Measurements from ENCODE around the gene MALAT1. TPM values are rescaled to one million over a fixed set of nuclear protein-coding genes. Genes with fewer than 3 reads are reported as not detected.
"Not testable (repeated sequence)": the region's sequence is repeated elsewhere in the genome, so short reads cannot be mapped to it uniquely, and the experiment has no call there.

Gene MALAT1
- total RNA-seq, 1 donor from 2014 or later: 1,362 TPM

DNA sequence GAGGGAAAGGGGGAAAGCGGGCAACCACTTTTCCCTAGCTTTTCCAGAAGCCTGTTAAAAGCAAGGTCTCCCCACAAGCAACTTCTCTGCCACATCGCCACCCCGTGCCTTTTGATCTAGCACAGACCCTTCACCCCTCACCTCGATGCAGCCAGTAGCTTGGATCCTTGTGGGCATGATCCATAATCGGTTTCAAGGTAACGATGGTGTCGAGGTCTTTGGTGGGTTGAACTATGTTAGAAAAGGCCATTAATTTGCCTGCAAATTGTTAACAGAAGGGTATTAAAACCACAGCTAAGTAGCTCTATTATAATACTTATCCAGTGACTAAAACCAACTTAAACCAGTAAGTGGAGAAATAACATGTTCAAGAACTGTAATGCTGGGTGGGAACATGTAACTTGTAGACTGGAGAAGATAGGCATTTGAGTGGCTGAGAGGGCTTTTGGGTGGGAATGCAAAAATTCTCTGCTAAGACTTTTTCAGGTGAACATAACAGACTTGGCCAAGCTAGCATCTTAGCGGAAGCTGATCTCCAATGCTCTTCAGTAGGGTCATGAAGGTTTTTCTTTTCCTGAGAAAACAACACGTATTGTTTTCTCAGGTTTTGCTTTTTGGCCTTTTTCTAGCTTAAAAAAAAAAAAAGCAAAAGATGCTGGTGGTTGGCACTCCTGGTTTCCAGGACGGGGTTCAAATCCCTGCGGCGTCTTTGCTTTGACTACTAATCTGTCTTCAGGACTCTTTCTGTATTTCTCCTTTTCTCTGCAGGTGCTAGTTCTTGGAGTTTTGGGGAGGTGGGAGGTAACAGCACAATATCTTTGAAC lies 6.8 kb downstream of the MALAT1 start:
- TF ChIP-seq, protein P1, sequence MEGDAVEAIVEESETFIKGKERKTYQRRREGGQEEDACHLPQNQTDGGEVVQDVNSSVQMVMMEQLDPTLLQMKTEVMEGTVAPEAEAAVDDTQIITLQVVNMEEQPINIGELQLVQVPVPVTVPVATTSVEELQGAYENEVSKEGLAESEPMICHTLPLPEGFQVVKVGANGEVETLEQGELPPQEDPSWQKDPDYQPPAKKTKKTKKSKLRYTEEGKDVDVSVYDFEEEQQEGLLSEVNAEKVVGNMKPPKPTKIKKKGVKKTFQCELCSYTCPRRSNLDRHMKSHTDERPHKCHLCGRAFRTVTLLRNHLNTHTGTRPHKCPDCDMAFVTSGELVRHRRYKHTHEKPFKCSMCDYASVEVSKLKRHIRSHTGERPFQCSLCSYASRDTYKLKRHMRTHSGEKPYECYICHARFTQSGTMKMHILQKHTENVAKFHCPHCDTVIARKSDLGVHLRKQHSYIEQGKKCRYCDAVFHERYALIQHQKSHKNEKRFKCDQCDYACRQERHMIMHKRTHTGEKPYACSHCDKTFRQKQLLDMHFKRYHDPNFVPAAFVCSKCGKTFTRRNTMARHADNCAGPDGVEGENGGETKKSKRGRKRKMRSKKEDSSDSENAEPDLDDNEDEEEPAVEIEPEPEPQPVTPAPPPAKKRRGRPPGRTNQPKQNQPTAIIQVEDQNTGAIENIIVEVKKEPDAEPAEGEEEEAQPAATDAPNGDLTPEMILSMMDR (conservative IDR thresholded peaks at IDR 0.05; ENCODE audit: low read depth, low read length): no peak
- DNase-seq (ENCODE audit: low read depth): no peak
- peak overlapping the region; percentile 97 for H3K4me3 ChIP-seq (ENCODE audit: low read depth, low read length)

DNA sequence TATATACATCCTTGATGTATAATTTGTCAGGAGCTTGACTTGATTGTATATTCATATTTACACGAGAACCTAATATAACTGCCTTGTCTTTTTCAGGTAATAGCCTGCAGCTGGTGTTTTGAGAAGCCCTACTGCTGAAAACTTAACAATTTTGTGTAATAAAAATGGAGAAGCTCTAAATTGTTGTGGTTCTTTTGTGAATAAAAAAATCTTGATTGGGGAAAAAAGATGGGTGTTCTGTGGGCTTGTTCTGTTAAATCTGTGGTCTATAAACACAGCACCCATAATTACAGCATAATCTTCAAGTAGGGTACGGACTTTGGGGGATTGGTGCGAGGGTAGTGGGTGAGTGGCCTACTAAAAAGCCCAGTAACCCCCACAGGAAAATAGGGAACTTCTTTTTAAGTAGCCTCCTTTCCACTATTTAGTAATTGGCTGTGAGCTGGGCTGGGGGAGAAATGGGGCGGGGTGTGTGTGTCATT lies 7.5 kb downstream of the MALAT1 start:
- H3K4me3 ChIP-seq (ENCODE audit: low read depth, low read length): peak overlapping the region; percentile 97
- TF ChIP-seq, protein P1 (conservative IDR thresholded peaks at IDR 0.05; ENCODE audit: low read depth, low read length): no peak

DNA sequence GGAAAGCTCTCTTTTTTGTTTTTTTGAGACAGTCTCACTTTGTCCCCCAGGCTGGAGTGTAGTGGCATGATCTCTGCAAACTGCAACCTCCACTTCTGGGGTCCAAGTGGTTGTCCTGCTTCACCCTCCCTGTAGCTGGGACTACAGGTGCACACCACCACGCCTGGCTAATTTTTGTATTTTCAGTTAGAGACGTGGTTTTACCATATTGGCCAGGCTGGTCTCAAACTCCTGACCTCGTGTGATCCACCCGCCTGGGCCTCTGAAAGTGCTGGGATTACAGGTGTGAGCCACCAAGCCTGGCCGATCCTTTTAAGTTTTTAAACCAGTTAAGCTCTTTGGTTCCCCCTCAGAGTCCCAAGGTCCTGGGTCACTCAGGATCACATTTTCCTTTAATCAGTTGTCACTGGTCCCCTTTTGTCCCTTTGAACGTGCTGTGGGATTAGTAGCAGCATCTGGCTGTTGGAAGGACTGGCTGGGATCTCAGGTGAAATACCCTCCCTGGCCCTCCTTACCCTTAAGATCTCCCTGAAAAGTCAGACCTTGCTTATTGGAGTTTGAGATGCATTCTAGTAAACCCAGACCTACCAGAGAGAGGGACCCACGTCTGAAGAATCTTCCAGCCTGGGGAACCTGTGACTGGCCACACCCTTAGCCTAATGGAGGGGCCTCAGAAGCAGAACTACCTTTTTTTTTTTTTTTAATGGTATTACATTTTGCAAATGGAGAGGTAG lies 8.1 kb downstream of the MALAT1 start:
- peak; percentile 99 for DNase-seq (ENCODE audit: low read depth)
- TF ChIP-seq, protein P1 (conservative IDR thresholded peaks at IDR 0.05; ENCODE audit: low read depth, low read length): no peak
- peak overlapping the region; percentile 97 for H3K4me3 ChIP-seq (ENCODE audit: low read depth, low read length)

More for the DNA sequence above, 7.5 kb downstream of the MALAT1 start:
- DNase-seq (ENCODE audit: low read depth): peak; percentile 71

GRCh38 chr11:65512311-65512710 lies 13.5 kb downstream of the MALAT1 start:
- H3K4me3 ChIP-seq (ENCODE audit: low read depth, low read length): not testable (repeated sequence)

GRCh38 chr11:65516135-65516968 lies 17.5 kb downstream of the MALAT1 start:
- TF ChIP-seq, protein P1 (conservative IDR thresholded peaks at IDR 0.05; ENCODE audit: low read depth, low read length): no peak
- no peak overlapping the region for H3K4me3 ChIP-seq (ENCODE audit: low read depth, low read length)

More at GRCh38 chr11:65512311-65512710, 13.5 kb downstream of the MALAT1 start:
- not testable (repeated sequence) for DNase-seq (ENCODE audit: low read depth)

GRCh38 chr11:65518941-65519549 lies 20.2 kb downstream of the MALAT1 start:
- not testable (repeated sequence) for H3K4me3 ChIP-seq (ENCODE audit: low read depth, low read length); DNase-seq (ENCODE audit: low read depth)

More at GRCh38 chr11:65516135-65516968, 17.5 kb downstream of the MALAT1 start:
- no peak for DNase-seq (ENCODE audit: low read depth)

GRCh38 chr11:65521777-65522521 lies 23.1 kb downstream of the MALAT1 start:
- H3K4me3 ChIP-seq (ENCODE audit: low read depth, low read length): peak overlapping the region; percentile 28
- not testable (repeated sequence) for DNase-seq (ENCODE audit: low read depth)

- peak overlapping the region; percentile 28 for H3K4me3 ChIP-seq (ENCODE audit: low read depth, low read length)
- not testable (repeated sequence) for DNase-seq (ENCODE audit: low read depth)
Measured at GRCh38 chr11:65522718-65523630, 24.1 kb downstream of the MALAT1 start.

- not testable (repeated sequence) for DNase-seq (ENCODE audit: low read depth); H3K4me3 ChIP-seq (ENCODE audit: low read depth, low read length)
Measured at GRCh38 chr11:65523631-65523968, 24.8 kb downstream of the MALAT1 start.

Data from epithelial cell of proximal tubule (primary cell).